ENCODE results near the gene INKA1. TPM values are rescaled to one million over a fixed set of nuclear protein-coding genes. Genes with fewer than 3 reads are reported as not detected.

INKA1 gene
- total RNA-seq, 1 experiment from 2014 or later: not detected

DNA sequence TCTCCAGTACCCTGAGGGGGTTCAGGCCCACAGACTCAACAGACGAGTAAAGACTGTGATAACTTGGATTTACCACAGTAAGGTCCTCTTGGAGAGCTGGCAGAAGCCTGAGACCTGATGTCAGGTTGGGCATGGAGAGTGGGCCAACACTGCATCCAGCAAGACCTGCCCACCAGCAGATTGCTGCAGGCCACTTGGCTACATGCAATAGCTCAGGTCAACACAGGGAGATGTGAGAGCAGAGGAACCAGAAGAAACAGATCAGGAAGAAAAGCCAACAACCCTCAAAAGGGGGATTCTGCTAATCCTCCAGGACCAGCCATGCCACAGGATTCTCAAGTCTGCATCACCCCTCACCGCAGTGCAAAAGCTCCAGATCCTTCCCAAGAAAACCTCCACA, 15.0 kb upstream of the INKA1 start:
- Mint-ChIP-seq H3K27ac (ENCODE audit: unreplicated experiment) (no peak overlapping the region), H3K9me3 (ENCODE audit: unreplicated experiment) (no peaks in the 10 kb centered on the region), H3K4me3 (ENCODE audit: unreplicated experiment) (no peak overlapping the region), H3K36me3 (ENCODE audit: insufficient read depth, unreplicated experiment) (peaks cover 8% of the 10 kb centered on the region), H3K4me1 (ENCODE audit: low read depth, unreplicated experiment) (no peaks in the 10 kb centered on the region), H3K27me3 (ENCODE audit: insufficient read depth, unreplicated experiment) (no peaks in the 10 kb centered on the region)
- DNase-seq: no peak
- BruUV-seq (replicated peaks): no TSS peak
- ChIA-PET POLR2A (no interaction called here), CTCF (no interaction called here)
- intact Hi-C loops (cut with micrococcal nuclease; ENCODE audit: unreplicated experiment): loop anchor here (5.0 kb wide), 1 partner anchor 66 kb away; the partner anchor contains the start of gene GMPPB
- peaks cover 7% of the 10 kb centered on the region; the same call in 1 of the 2 replicates for H3K4me1 ChIP-seq
- H3K27me3 ChIP-seq (replicated peaks; ENCODE audit: control insufficient read depth, insufficient read depth, low read length): no peaks in the 10 kb centered on the region
- TF ChIP-seq, protein P1, sequence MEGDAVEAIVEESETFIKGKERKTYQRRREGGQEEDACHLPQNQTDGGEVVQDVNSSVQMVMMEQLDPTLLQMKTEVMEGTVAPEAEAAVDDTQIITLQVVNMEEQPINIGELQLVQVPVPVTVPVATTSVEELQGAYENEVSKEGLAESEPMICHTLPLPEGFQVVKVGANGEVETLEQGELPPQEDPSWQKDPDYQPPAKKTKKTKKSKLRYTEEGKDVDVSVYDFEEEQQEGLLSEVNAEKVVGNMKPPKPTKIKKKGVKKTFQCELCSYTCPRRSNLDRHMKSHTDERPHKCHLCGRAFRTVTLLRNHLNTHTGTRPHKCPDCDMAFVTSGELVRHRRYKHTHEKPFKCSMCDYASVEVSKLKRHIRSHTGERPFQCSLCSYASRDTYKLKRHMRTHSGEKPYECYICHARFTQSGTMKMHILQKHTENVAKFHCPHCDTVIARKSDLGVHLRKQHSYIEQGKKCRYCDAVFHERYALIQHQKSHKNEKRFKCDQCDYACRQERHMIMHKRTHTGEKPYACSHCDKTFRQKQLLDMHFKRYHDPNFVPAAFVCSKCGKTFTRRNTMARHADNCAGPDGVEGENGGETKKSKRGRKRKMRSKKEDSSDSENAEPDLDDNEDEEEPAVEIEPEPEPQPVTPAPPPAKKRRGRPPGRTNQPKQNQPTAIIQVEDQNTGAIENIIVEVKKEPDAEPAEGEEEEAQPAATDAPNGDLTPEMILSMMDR (IDR thresholded peaks at IDR 0.05; ENCODE audit: insufficient read depth in 1 of 2, low read depth in 1 of 2, low read length in 1 of 2, severe bottlenecking in 1 of 2, unreplicated experiment in 1 of 2): no peak
- H3K4me3 ChIP-seq (ENCODE audit: low read depth, low read length): no peak overlapping the region
- no peaks in the 10 kb centered on the region for H3K9me3 ChIP-seq
- H3K36me3 ChIP-seq (ENCODE audit: control insufficient read depth, insufficient read depth, low read length): no peaks in the 10 kb centered on the region

DNA sequence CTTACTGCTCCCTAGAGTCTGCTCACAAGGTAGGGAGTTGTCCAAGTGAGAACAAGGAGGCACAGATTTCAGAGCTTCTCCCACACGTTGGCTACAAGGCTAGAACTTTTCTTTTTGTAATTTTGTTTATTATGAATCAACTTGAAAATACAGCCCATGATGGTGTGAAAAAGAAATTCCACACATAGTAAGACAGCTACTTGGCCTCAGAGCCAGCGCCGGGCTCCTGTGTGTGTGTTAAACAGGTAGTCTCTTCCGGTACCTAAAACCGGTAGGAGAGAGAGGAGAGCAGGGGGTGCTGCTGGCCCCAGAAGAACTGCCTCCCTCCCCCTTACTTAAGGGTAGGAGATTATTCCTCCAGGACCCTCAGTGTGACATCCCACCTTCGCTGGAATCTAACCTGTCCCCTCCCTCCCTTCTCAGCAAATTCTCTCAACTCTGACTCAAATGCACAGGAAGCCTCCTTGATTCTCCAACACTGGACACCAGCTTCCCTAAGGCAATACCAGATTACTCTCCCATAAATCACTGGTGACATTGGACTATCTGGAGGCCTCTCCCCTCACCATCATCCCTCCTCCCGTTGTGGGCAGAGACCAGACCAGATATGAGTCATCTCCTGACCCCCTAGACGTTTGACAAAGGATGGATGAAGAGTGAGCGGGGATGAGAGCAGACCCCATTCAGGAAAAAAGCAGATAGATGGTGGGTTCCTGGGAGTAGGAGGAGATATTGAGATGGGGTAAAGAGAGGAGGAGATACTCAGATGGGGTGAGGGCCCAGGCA, 12.2 kb upstream of the INKA1 start:
- Histone ChIP-seq H3K27me3 (replicated peaks; ENCODE audit: control insufficient read depth, insufficient read depth, low read length) (no peaks in the 10 kb centered on the region), H3K9me3 (no peaks in the 10 kb centered on the region), H3K36me3 (ENCODE audit: control insufficient read depth, insufficient read depth, low read length) (no peaks in the 10 kb centered on the region), H3K4me1 (0 out of 2 replicates have a peak, but pooled peaks cover 7% of the 10 kb centered on the region), H3K4me3 (ENCODE audit: low read depth, low read length) (no peak overlapping the region)
- no peak for DNase-seq
- no TSS peak for BruUV-seq (replicated peaks)
- POLR2A ChIA-PET: no interaction called here
- H3K27ac Mint-ChIP-seq (ENCODE audit: unreplicated experiment): no peak overlapping the region
- CTCF ChIA-PET: interaction anchor here (0.9 kb wide), 1 partner anchor 10 kb away, joined by 3 read pairs; no protein-coding TSS in a partner anchor
- intact Hi-C loops (cut with micrococcal nuclease; ENCODE audit: unreplicated experiment): no loop called here
- H3K9me3 Mint-ChIP-seq (ENCODE audit: unreplicated experiment): no peaks in the 10 kb centered on the region
- H3K4me1 Mint-ChIP-seq (ENCODE audit: low read depth, unreplicated experiment): no peaks in the 10 kb centered on the region
- TF ChIP-seq, protein P1 (IDR thresholded peaks at IDR 0.05; ENCODE audit: insufficient read depth in 1 of 2, low read depth in 1 of 2, low read length in 1 of 2, severe bottlenecking in 1 of 2, unreplicated experiment in 1 of 2): no peak
- no peaks in the 10 kb centered on the region for H3K27me3 Mint-ChIP-seq (ENCODE audit: insufficient read depth, unreplicated experiment)
- peaks cover 8% of the 10 kb centered on the region for H3K36me3 Mint-ChIP-seq (ENCODE audit: insufficient read depth, unreplicated experiment)
- no peak overlapping the region for H3K4me3 Mint-ChIP-seq (ENCODE audit: unreplicated experiment)

DNA sequence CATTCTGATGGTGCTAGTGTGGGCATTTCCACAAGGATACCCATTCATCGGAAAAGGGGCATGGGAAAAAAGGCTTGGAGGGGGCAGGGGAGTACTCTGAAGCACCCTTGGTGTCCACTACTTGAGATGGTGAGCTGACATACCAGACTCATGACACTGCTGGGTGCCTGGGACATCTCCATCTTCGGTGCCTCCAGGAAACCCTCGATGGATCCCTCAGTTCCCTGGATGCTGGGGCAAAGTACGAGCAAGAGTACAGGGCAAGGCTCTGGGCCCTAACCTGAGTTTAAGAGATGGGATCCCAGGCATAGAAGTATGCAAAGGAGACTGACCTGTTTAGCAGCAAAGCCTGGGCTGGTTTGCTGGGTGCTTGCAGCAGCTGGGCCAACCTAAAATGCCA, 11.5 kb upstream of the INKA1 start:
- intact Hi-C loops (cut with micrococcal nuclease; ENCODE audit: unreplicated experiment): no loop called here
- H3K4me3 Mint-ChIP-seq (ENCODE audit: unreplicated experiment): no peak overlapping the region
- TF ChIP-seq, protein P1 (IDR thresholded peaks at IDR 0.05; ENCODE audit: insufficient read depth in 1 of 2, low read depth in 1 of 2, low read length in 1 of 2, severe bottlenecking in 1 of 2, unreplicated experiment in 1 of 2): no peak
- BruUV-seq (replicated peaks): no TSS peak
- peaks cover 6% of the 10 kb centered on the region for H3K36me3 Mint-ChIP-seq (ENCODE audit: insufficient read depth, unreplicated experiment)
- ChIA-PET CTCF (no interaction called here), POLR2A (no interaction called here)
- Histone ChIP-seq H3K4me1 (0 out of 2 replicates have a peak, but pooled peaks cover 7% of the 10 kb centered on the region), H3K27me3 (replicated peaks; ENCODE audit: control insufficient read depth, insufficient read depth, low read length) (no peaks in the 10 kb centered on the region), H3K4me3 (ENCODE audit: low read depth, low read length) (no peak overlapping the region), H3K36me3 (ENCODE audit: control insufficient read depth, insufficient read depth, low read length) (no peaks in the 10 kb centered on the region), H3K9me3 (no peaks in the 10 kb centered on the region)
- no peaks in the 10 kb centered on the region for H3K9me3 Mint-ChIP-seq (ENCODE audit: unreplicated experiment)
- H3K27me3 Mint-ChIP-seq (ENCODE audit: insufficient read depth, unreplicated experiment): no peaks in the 10 kb centered on the region
- H3K27ac Mint-ChIP-seq (ENCODE audit: unreplicated experiment): no peak overlapping the region
- no peak for DNase-seq
- no peaks in the 10 kb centered on the region for H3K4me1 Mint-ChIP-seq (ENCODE audit: low read depth, unreplicated experiment)
